A549 (cell line): ENCODE results near the gene ZBTB46. TPM values are rescaled to one million over a fixed set of nuclear protein-coding genes. Genes with fewer than 3 reads are reported as not detected.
A peak's percentile ranks its signal among the peaks of the same experiment; 100 is the strongest.
"Not testable (repeated sequence)": the region's sequence is repeated elsewhere in the genome, so short reads cannot be mapped to it uniquely, and the experiment has no call there.

ENCODE experiments used
- ATAC-seq, 2 experiments: fragments of 200-7000 bp in 1 of 2; fragments of >200 bp in 1 of 2; cut with Nextera tagmentation in 1 of 2; cut with Tn5 transposase in 1 of 2; 3 replicates each; pipeline versions ENCODE4 v1.8.0 to v1.9.1; 2018 to 2020; ENCODE audit warnings: mild to moderate bottlenecking in 1 of 2, moderate library complexity in 1 of 2
- CTCF ChIA-PET: fragments of 300-600 bp; sonication (Branson Sonifier 250); formaldehyde crosslinking; extraction: SDS; loops from one replicate; lab custom pipeline; 2021; ENCODE audit warnings: antibody characterized with exemption, inconsistent platforms; lab: Yijun Ruan, JAX
- POLR2A ChIA-PET: fragments of 350-600 bp; formaldehyde crosslinking; extraction: SDS; loops from one replicate; lab custom pipeline; 2021; ENCODE audit warnings: antibody characterized with exemption, inconsistent platforms; lab: Yijun Ruan, JAX
- DNase-seq, 2 experiments: peaks; one replicate each; pipeline versions ENCODE4 v3.0.0 to v3.0.0-alpha.2; 2011 to 2016; ENCODE audit warnings: low read depth in 1 of 2, low spot score in 1 of 2
- FAIRE-seq: peaks from 2 replicates; lab custom pipeline; 2011; peaks lifted over from hg19 to GRCh38; lab: Jason Lieb, UNC
- H3K27ac ChIP-seq, 2 experiments: fragments of >200 bp; sonication (Bioruptor Twin); formaldehyde crosslinking; 3 replicates each; pipeline ENCODE4 v1.5.1; 2016 to 2017
- H3K4me1 ChIP-seq: fragments of >200 bp; sonication (Bioruptor Twin); formaldehyde crosslinking; 3 replicates; pipeline ENCODE4 v1.6.1; 2016
- H3K4me2 ChIP-seq: fragments of >200 bp; sonication (Bioruptor Twin); formaldehyde crosslinking; 3 replicates; pipeline ENCODE4 v1.6.1; 2016
- H3K4me3 ChIP-seq: fragments of >200 bp; sonication (Bioruptor Twin); formaldehyde crosslinking; 3 replicates; pipeline ENCODE4 v1.5.1; 2016
- H3K9me3 ChIP-seq: fragments of >200 bp; sonication (Bioruptor Twin); formaldehyde crosslinking; 3 replicates; pipeline ENCODE4 v1.6.1; 2016
- BHLHE40 ChIP-seq: IDR thresholded peaks from 2 replicates; pipeline ENCODE4 v1.6.1; 2012; ENCODE audit warnings: low read depth, low read length, inconsistent platforms
- CBX2 ChIP-seq: fragments of 200-600 bp; sonication (generic); IDR thresholded peaks from 2 replicates; pipeline ENCODE4 v1.6.1; 2016; ENCODE audit warnings: low read depth, mild to moderate bottlenecking, borderline replicate concordance
- CBX8 ChIP-seq: fragments of 200-600 bp; sonication (generic); IDR thresholded peaks from 2 replicates; pipeline ENCODE4 v1.6.1; 2016
- E2F6 ChIP-seq: IDR thresholded peaks from 2 replicates; pipeline ENCODE4 v1.6.1; 2012; ENCODE audit warnings: low read depth, borderline replicate concordance
- EP300 ChIP-seq, 2 experiments: fragments of >200 bp; sonication (Bioruptor Twin); formaldehyde crosslinking; IDR thresholded peaks; 2 replicates in 1 of 2; 3 replicates in 1 of 2; pipeline ENCODE4 v1.6.1; 2016 to 2017
- FOSB ChIP-seq: fragments of 250-450 bp; sonication (Bioruptor Pico); IDR thresholded peaks from 2 replicates; pipeline ENCODE4 v1.5.0; 2020; ENCODE audit warnings: mild to moderate bottlenecking, moderate library complexity
- HOXB13 ChIP-seq: fragments of 250-450 bp; sonication (Bioruptor Pico); IDR thresholded peaks from 2 replicates; pipeline ENCODE4 v1.5.0; 2020; ENCODE audit warnings: low read depth, mild to moderate bottlenecking, moderate library complexity
- HOXB5 ChIP-seq: fragments of 250-450 bp; sonication (Bioruptor Pico); IDR thresholded peaks from 2 replicates; pipeline ENCODE4 v1.5.0; 2020; ENCODE audit warnings: mild to moderate bottlenecking, moderate library complexity
- KDM5A ChIP-seq: fragments of 200-600 bp; sonication (generic); IDR thresholded peaks from 2 replicates; pipeline ENCODE4 v1.6.1; 2016; ENCODE audit warnings: antibody characterized with exemption, mild to moderate bottlenecking
- MAZ ChIP-seq: fragments of 150-350 bp; IDR thresholded peaks from 2 replicates; pipeline ENCODE4 v1.6.1; 2014; ENCODE audit warnings: antibody characterized with exemption, low read depth, low read length, borderline replicate concordance
- MYC ChIP-seq: IDR thresholded peaks from 2 replicates; pipeline ENCODE4 v1.6.1; 2012; ENCODE audit warnings: mild to moderate bottlenecking, inconsistent platforms, low read length, improper control_type of control experiment, borderline replicate concordance
- NR3C1 ChIP-seq: fragments of >200 bp; sonication (Bioruptor Twin); formaldehyde crosslinking; IDR thresholded peaks from 3 replicates; pipeline ENCODE4 v1.6.1; 2017
- POLR2A ChIP-seq: IDR thresholded peaks from 2 replicates; pipeline ENCODE4 v1.6.1; 2012; ENCODE audit warnings: mild to moderate bottlenecking, low read length
- RAD21 ChIP-seq, 2 experiments: fragments of >200 bp in 1 of 2; sonication (Bioruptor Twin) in 1 of 2; formaldehyde crosslinking in 1 of 2; IDR thresholded peaks in 1 of 2; conservative IDR thresholded peaks in 1 of 2; 2 replicates in 1 of 2; 3 replicates in 1 of 2; pipeline ENCODE4 v1.6.1; 2012 to 2018; ENCODE audit warnings: inconsistent platforms in 1 of 2
- RFX5 ChIP-seq: fragments of 450-650 bp; IDR thresholded peaks from 2 replicates; pipeline ENCODE4 v1.7.1; 2014; ENCODE audit warnings: antibody characterized with exemption, mild to moderate bottlenecking, moderate library complexity
- RNF2 ChIP-seq: fragments of 200-600 bp; sonication (generic); IDR thresholded peaks from 2 replicates; pipeline ENCODE4 v1.6.1; 2016; ENCODE audit warnings: low read depth, mild to moderate bottlenecking, antibody characterized with exemption, moderate library complexity, borderline replicate concordance
- SREBF2 ChIP-seq: fragments of 450-650 bp; IDR thresholded peaks from 2 replicates; pipeline ENCODE4 v1.6.1; 2014; ENCODE audit warnings: mild to moderate bottlenecking, moderate library complexity
- TP53 ChIP-seq: fragments of 250-450 bp; sonication (Bioruptor Pico); IDR thresholded peaks from 2 replicates; pipeline ENCODE4 v1.5.0; 2021; ENCODE audit warnings: mild to moderate bottlenecking, moderate library complexity
- ZC3H11A ChIP-seq: fragments of 450-650 bp; IDR thresholded peaks from 2 replicates; pipeline ENCODE4 v1.6.1; 2014; ENCODE audit warnings: antibody characterized with exemption, mild to moderate bottlenecking
- ZFP36 ChIP-seq: fragments of 450-650 bp; IDR thresholded peaks from 2 replicates; pipeline ENCODE4 v1.6.1; 2014; ENCODE audit warnings: borderline replicate concordance; ENCODE audit not compliant: partially characterized antibody
- WGBS: methylation state at CpG from one replicate; pipeline ENCODE4 v1.1.6; 2017; ENCODE audit errors: missing lambda C conversion rate; 5-methylcytosine and 5-hydroxymethylcytosine counted together
- polyA plus RNA-seq, 4 experiments: library from polyadenylated mRNA; depleted of rRNA in 3 of 4; stranded (reverse); fragments of >200 nt; fragmentation: RNase III in 1 of 4; extraction: RNeasy Plus Mini Kit Qiagen cat#74134 plus additional on column Dnase treatment in 1 of 4; gene quantifications; 2 replicates in 3 of 4; 3 replicates in 1 of 4; pipeline ENCODE4 v1.2.3, GENCODE V29; 2011 to 2017
- TF ChIP-seq, protein P1 (sequence below): fragments of 150-350 bp; IDR thresholded peaks from 2 replicates; pipeline ENCODE4 v1.6.1; 2014; ENCODE audit warnings: low read depth, mild to moderate bottlenecking, low read length
- TF ChIP-seq, protein P2 (sequence below): IDR thresholded peaks from 2 replicates; pipeline ENCODE4 v1.6.1; 2012

ZBTB46 gene
- polyA plus RNA-seq, 2 of the 4 experiments (the other 2 are of a cell fraction), result 0.17 to 0.43 TPM

- ChIA-PET POLR2A (interaction anchor here (1.6 kb wide), 1 partner anchor 11 kb away, joined by 13 read pairs; the partner anchor contains the start of gene TPD52L2), CTCF (interaction anchor here (1.5 to 2.6 kb wide), 2 partner anchors 10 to 68 kb away, joined by 4 to 12 read pairs; partner anchors contain the start of gene TPD52L2)
- H3K27ac ChIP-seq, result peak overlapping the region in 1 of 2 experiments; percentile 42; a peak in 2 of 6 replicates
- no peaks in the 10 kb centered on the region for H3K9me3 ChIP-seq
- peaks cover 13% of the 10 kb centered on the region; the same call in 1 of the 3 replicates for H3K4me1 ChIP-seq
- no peak overlapping the region for H3K4me2 ChIP-seq
- TF ChIP-seq, protein P1, sequence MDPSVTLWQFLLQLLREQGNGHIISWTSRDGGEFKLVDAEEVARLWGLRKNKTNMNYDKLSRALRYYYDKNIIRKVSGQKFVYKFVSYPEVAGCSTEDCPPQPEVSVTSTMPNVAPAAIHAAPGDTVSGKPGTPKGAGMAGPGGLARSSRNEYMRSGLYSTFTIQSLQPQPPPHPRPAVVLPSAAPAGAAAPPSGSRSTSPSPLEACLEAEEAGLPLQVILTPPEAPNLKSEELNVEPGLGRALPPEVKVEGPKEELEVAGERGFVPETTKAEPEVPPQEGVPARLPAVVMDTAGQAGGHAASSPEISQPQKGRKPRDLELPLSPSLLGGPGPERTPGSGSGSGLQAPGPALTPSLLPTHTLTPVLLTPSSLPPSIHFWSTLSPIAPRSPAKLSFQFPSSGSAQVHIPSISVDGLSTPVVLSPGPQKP, result no peak
- TF ChIP-seq E2F6 (no peak), RFX5 (no peak), SREBF2 (no peak), HOXB5 (no peak), FOSB (no peak), ZC3H11A (no peak), NR3C1 (no peak), RNF2 (no peak), CBX2 (no peak), POLR2A (no peak), TP53 (no peak)
- DNase-seq, result no peak
- no peak for FAIRE-seq
- ATAC-seq, result peak in 1 of 2 experiments; percentile 9; a peak in 2 of 6 replicates
- no peak overlapping the region for H3K4me3 ChIP-seq
- 85% methylated on average over 8 of the region's 17 CpGs for WGBS
Observed at GRCh38 chr20:63854069-63854765, 23.2 kb upstream of the ZBTB46 start.

DNA sequence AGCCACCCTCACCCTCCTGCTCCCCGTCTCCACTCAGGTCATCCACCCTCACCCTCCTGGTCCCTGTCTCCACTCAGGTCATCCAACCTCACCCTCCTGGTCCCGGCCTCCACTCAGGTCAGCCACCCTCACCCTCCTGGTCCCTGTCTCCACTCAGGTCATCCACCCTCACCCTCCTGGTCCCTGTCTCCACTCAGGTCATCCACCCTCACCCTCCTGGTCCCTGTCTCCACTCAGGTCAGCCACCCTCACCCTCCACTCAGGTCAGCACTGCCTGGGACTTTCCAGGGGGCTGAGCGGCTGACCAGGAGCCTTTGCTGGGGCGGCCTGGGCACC lies 22.6 kb upstream of the ZBTB46 start:
- H3K27ac ChIP-seq, result peak overlapping the region in 1 of 2 experiments; percentile 42; a peak in 2 of 6 replicates
- FAIRE-seq, POLR2A ChIA-PET, ATAC-seq, H3K9me3 ChIP-seq, DNase-seq, H3K4me2 ChIP-seq, H3K4me3 ChIP-seq: not testable (repeated sequence)
- WGBS, result 72% methylated on average over 4 of the region's 4 CpGs
- peaks cover 13% of the 10 kb centered on the region; the same call in 1 of the 3 replicates for H3K4me1 ChIP-seq
- CTCF ChIA-PET, result interaction anchor here (2.6 kb wide), 1 partner anchor 10 kb away, joined by 12 read pairs; the partner anchor contains the start of gene TPD52L2

- POLR2A ChIA-PET, ATAC-seq, H3K4me2 ChIP-seq, H3K9me3 ChIP-seq, H3K27ac ChIP-seq, H3K4me3 ChIP-seq, FAIRE-seq, DNase-seq: not testable (repeated sequence)
- H3K4me1 ChIP-seq, result peaks cover 23% of the 10 kb centered on the region
- CTCF ChIA-PET, result interaction anchor here (0.8 kb wide), 1 partner anchor 13 kb away, joined by 3 read pairs; the partner anchor contains the start of gene TPD52L2
- WGBS, result 86% methylated on average over 14 of the region's 14 CpGs
Observed at GRCh38 chr20:63851548-63851943, 20.5 kb upstream of the ZBTB46 start.

DNA sequence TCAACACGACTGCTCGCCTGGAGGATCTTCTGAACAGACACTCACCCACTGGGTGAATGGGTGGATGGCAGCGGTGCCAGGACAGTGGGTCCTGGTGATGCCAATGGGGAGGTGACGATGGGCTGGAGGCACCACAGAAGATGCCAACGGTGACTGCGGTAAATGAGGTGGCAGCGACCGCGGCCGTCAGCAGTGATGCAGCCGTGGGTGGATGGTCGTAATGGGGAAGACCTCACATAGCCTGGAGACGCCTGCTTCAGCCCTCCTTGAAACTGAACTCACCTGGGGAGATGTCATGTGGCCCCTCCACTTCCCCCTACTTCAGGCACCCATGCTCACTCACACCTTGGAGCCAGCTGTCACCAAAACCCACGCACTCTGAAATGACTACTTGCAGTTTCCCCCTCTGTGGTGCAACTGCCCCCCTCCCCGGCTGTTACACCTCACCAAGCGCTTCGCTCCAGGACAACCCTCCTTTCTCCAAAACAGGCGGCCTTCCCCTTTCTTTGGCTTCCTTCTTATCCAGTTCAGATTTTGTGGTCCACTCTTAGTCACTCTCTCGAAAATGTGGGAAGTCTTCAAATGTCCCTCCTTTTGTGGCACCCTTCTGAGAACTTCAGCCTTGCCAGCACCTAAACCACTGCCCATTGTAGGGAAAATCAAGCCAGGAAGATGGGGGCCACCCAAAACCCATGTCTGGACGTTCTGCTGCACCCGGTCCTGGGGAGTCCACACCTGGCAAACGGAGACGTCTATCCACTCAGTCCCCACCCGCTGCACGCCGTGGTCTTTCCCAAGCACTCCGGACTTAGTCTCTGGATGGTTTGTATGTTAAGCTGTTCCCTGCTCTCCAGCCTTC lies 19.9 kb upstream of the ZBTB46 start:
- no peak for FAIRE-seq
- CTCF ChIA-PET, result interaction anchor here (0.8 to 1.5 kb wide), 2 partner anchors 12 to 14 kb away, joined by 3 to 4 read pairs; partner anchors contain the start of gene TPD52L2
- Histone ChIP-seq H3K27ac (no peak overlapping the region), H3K4me3 (no peak overlapping the region), H3K4me1 (peaks cover 29% of the 10 kb centered on the region), H3K9me3 (no peaks in the 10 kb centered on the region), H3K4me2 (no peak overlapping the region)
- POLR2A ChIA-PET, result no interaction called here
- no peak for ATAC-seq
- DNase-seq, result no peak
- 83% methylated on average over 25 of the region's 27 CpGs for WGBS
- no peak for TF ChIP-seq MYC
- TF ChIP-seq BHLHE40, result no peak
- TF ChIP-seq E2F6, result no peak
- TF ChIP-seq HOXB13, result no peak
- no peak for TF ChIP-seq ZFP36
- TF ChIP-seq KDM5A, result no peak
- no peak for TF ChIP-seq CBX8
- TF ChIP-seq RFX5, result no peak
- no peak for TF ChIP-seq ZC3H11A
- TF ChIP-seq MAZ, result no peak
- no peak for TF ChIP-seq EP300 (IDR thresholded peaks at IDR 0.05)
- TF ChIP-seq, protein P2, sequence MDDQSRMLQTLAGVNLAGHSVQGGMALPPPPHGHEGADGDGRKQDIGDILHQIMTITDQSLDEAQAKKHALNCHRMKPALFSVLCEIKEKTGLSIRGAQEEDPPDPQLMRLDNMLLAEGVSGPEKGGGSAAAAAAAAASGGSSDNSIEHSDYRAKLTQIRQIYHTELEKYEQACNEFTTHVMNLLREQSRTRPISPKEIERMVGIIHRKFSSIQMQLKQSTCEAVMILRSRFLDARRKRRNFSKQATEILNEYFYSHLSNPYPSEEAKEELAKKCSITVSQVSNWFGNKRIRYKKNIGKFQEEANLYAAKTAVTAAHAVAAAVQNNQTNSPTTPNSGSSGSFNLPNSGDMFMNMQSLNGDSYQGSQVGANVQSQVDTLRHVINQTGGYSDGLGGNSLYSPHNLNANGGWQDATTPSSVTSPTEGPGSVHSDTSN, result no peak
- TF ChIP-seq RAD21 (conservative IDR thresholded peaks at IDR 0.05 in 1 of 2, IDR thresholded peaks at IDR 0.05 in 1 of 2), result no peak
